Liver (tissue), 9 donors: ENCODE data around the gene TADA3. TPM values are rescaled to one million over a fixed set of nuclear protein-coding genes. Genes with fewer than 3 reads are reported as not detected.

Source experiments
- DNase-seq: peaks from one replicate; pipeline ENCODE4 v3.0.0-alpha.2; 2017; ENCODE audit warnings: low spot score
- H3K27ac ChIP-seq, 2 donors: one replicate each; pipeline ENCODE4 v1.7.0; 2013; ENCODE audit warnings: inconsistent platforms in 2 of 2, low read length in 2 of 2, control low read depth in 1 of 2, low read depth in 1 of 2, mild to moderate bottlenecking in 1 of 2
- H3K27me3 ChIP-seq, 4 donors: one replicate each; pipeline versions ENCODE4 v1.6.1 to v1.7.0; 2013; ENCODE audit warnings: low read length in 3 of 4, inconsistent platforms in 1 of 4, mild to moderate bottlenecking in 1 of 4, moderate library complexity in 1 of 4; ENCODE audit not compliant: control insufficient read depth in 4 of 4, insufficient read depth in 4 of 4
- H3K36me3 ChIP-seq, 4 donors: one replicate each; pipeline versions ENCODE4 v1.6.1 to v1.7.0; 2013; ENCODE audit warnings: low read length in 3 of 4, mild to moderate bottlenecking in 3 of 4, low read depth in 1 of 4, moderate library complexity in 1 of 4; ENCODE audit not compliant: control insufficient read depth in 4 of 4, insufficient read depth in 3 of 4
- H3K4me1 ChIP-seq, 4 donors: one replicate each; pipeline versions ENCODE4 v1.6.1 to v1.7.0; 2013; ENCODE audit warnings: low read length in 3 of 4, mild to moderate bottlenecking in 3 of 4, moderate library complexity in 1 of 4; ENCODE audit not compliant: control insufficient read depth in 4 of 4, insufficient read depth in 4 of 4
- H3K4me3 ChIP-seq, 3 donors: one replicate each; pipeline versions ENCODE4 v1.6.1 to v1.7.0; 2013; ENCODE audit warnings: low read length in 3 of 3, control low read depth in 1 of 3, low read depth in 1 of 3, mild to moderate bottlenecking in 1 of 3
- H3K9ac ChIP-seq, 2 donors: one replicate each; pipeline ENCODE4 v1.7.0; 2013; ENCODE audit warnings: low read length in 2 of 2, mild to moderate bottlenecking in 2 of 2, moderate library complexity in 2 of 2, control low read depth in 1 of 2, low read depth in 1 of 2
- H3K9me3 ChIP-seq, 4 donors: one replicate each; pipeline versions ENCODE4 v1.6.1 to v1.7.0; 2013; ENCODE audit warnings: low read length in 3 of 4; ENCODE audit not compliant: control insufficient read depth in 4 of 4
- ATF3 ChIP-seq: IDR thresholded peaks from 2 replicates; pipeline ENCODE4 v1.6.1; 2016; ENCODE audit warnings: antibody characterized with exemption
- CTCF ChIP-seq: fragments of 150-350 bp; IDR thresholded peaks from 2 replicates; pipeline ENCODE4 v1.5.1; 2017; ENCODE audit warnings: improper control_type of control experiment, low read depth, low read length; ENCODE audit not compliant: missing input control
- FOXA1 ChIP-seq: IDR thresholded peaks from 2 replicates; pipeline ENCODE4 v1.6.1; 2016; ENCODE audit warnings: antibody characterized with exemption
- FOXA2 ChIP-seq: IDR thresholded peaks from 2 replicates; pipeline ENCODE4 v1.6.1; 2016; ENCODE audit warnings: antibody characterized with exemption
- GABPA ChIP-seq, 2 donors: IDR thresholded peaks in 1 of 2; conservative IDR thresholded peaks in 1 of 2; 2 replicates each; pipeline ENCODE4 v1.6.1; 2016; ENCODE audit warnings: antibody characterized with exemption in 2 of 2, mild to moderate bottlenecking in 1 of 2, moderate library complexity in 1 of 2
- HNF4A ChIP-seq, 2 donors: conservative IDR thresholded peaks; 2 replicates each; pipeline ENCODE4 v1.6.1; 2016; ENCODE audit warnings: antibody characterized with exemption in 2 of 2, mild to moderate bottlenecking in 2 of 2
- HNF4G ChIP-seq: IDR thresholded peaks from 2 replicates; pipeline ENCODE4 v1.6.1; 2016; ENCODE audit warnings: antibody characterized with exemption
- JUND ChIP-seq, 2 donors: IDR thresholded peaks; 2 replicates each; pipeline ENCODE4 v1.6.1; 2016; ENCODE audit warnings: antibody characterized with exemption in 2 of 2
- MAX ChIP-seq: IDR thresholded peaks from 2 replicates; pipeline ENCODE4 v1.6.1; 2016; ENCODE audit warnings: antibody characterized with exemption
- NR2F2 ChIP-seq: IDR thresholded peaks from 2 replicates; pipeline ENCODE4 v1.6.1; 2016; ENCODE audit warnings: antibody characterized with exemption
- RAD21 ChIP-seq, 2 donors: IDR thresholded peaks; 2 replicates each; pipeline ENCODE4 v1.6.1; 2016; ENCODE audit warnings: antibody characterized with exemption in 2 of 2, mild to moderate bottlenecking in 2 of 2
- REST ChIP-seq: IDR thresholded peaks from 2 replicates; pipeline ENCODE4 v1.6.1; 2016; ENCODE audit warnings: antibody characterized with exemption, mild to moderate bottlenecking
- RXRA ChIP-seq, 2 donors: IDR thresholded peaks; 2 replicates each; pipeline ENCODE4 v1.6.1; 2017 to 2018; ENCODE audit warnings: antibody characterized with exemption in 2 of 2, mild to moderate bottlenecking in 1 of 2
- SP1 ChIP-seq: IDR thresholded peaks from 2 replicates; pipeline ENCODE4 v1.6.1; 2018; ENCODE audit warnings: antibody characterized with exemption, mild to moderate bottlenecking
- TAF1 ChIP-seq: conservative IDR thresholded peaks from 2 replicates; pipeline ENCODE4 v1.6.1; 2016; ENCODE audit warnings: antibody characterized with exemption, mild to moderate bottlenecking
- YY1 ChIP-seq: IDR thresholded peaks from 2 replicates; pipeline ENCODE4 v1.6.1; 2016; ENCODE audit warnings: antibody characterized with exemption, mild to moderate bottlenecking
- WGBS: extraction: QIAGEN DNeasy Blood & Tissue Kit; methylation state at CpG from one replicate; pipeline ENCODE4 v1.1.7; 2013; 5-methylcytosine and 5-hydroxymethylcytosine counted together
- polyA plus RNA-seq, 2 donors: library from polyadenylated mRNA; stranded (reverse) in 1 of 2; unstranded in 1 of 2; fragments of 200-250 nt in 1 of 2; fragments of >200 nt in 1 of 2; fragmentation: Nextera tagmentation in 1 of 2; extraction: Ambion mirVana in 1 of 2; gene quantifications; one replicate each; pipeline versions ENCODE4 v1.2.1 to v1.2.3, GENCODE V29; 2013 to 2015
- total RNA-seq, 2 donors: library from RNA; depleted of rRNA; stranded (reverse); fragments of >200 nt; gene quantifications; one replicate each; pipeline ENCODE4 v1.2.3, GENCODE V29; 2014
- TF ChIP-seq, protein P1 (sequence below): IDR thresholded peaks from 2 replicates; pipeline ENCODE4 v1.6.1; 2016; ENCODE audit warnings: antibody characterized with exemption
- donor health status: healthy.
- donor health status: healthy.
- donor health status: healthy.
- donor health status: healthy.
- donor health status: healthy.

TADA3 gene
- total and polyA plus RNA-seq, 4 donors: 16.2 to 27.8 (median 21.5) TPM

DNA sequence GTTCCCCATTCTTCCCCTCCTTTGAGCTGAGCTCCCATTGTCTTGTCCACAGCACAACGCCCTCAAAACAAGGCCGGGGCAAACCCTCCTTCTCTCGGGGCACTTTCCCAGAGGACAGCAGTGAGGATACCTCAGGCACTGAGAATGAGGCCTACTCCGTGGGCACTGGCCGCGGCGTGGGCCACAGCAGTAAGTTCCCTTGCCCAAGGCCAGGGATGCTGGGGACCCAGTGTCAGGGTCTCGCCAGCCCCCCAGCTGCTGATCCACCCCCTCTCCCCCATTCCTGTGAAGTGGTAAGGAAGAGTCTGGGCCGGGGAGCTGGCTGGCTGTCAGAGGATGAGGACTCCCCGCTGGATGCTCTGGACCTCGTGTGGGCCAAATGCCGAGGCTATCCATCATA, 46.8 kb downstream of the TADA3 start:
- Histone ChIP-seq H3K27me3 (no peaks in the 10 kb centered on the region), H3K36me3 (peaks cover 24 to 74% (median 60%) of the 10 kb centered on the region in 4 donors), H3K27ac (no peak overlapping the region), H3K4me3 (no peak overlapping the region), H3K4me1 (peaks cover 2 to 12% (median 9%) of the 10 kb centered on the region in 4 donors), H3K9me3 (no peaks in the 10 kb centered on the region), H3K9ac (no peak overlapping the region)
- 95% methylated on average over 12 of the region's 12 CpGs for WGBS
- no peak for DNase-seq
- no peak for TF ChIP-seq FOXA1
- TF ChIP-seq RXRA (IDR thresholded peaks at IDR 0.05): no peak
- TF ChIP-seq JUND (IDR thresholded peaks at IDR 0.05): no peak
- TF ChIP-seq HNF4A (conservative IDR thresholded peaks at IDR 0.05): no peak
- TF ChIP-seq RAD21 (IDR thresholded peaks at IDR 0.05): no peak
- TF ChIP-seq NR2F2: no peak
- no peak for TF ChIP-seq REST
- TF ChIP-seq TAF1: no peak

DNA sequence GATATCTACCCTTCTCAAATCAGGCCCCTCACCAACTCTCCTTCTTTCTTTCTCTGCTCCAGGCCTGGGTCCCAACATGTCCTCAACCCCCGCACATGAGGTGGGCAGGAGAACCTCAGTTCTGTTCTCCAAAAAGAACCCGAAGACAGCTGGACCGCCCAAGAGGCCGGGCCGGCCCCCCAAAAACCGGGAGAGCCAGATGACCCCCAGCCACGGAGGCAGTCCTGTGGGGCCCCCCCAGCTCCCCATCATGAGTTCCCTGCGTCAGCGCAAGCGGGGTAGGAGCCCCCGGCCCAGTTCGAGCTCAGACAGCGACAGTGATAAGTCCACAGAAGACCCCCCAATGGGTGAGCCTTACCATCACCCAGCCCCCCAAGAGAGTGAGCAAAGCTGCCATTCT, 48.1 kb downstream of the TADA3 start:
- Histone ChIP-seq H3K9ac (no peak overlapping the region), H3K4me1 (peaks cover 0 to 3% (median 2%) of the 10 kb centered on the region in 4 donors), H3K4me3 (no peak overlapping the region), H3K27me3 (no peaks in the 10 kb centered on the region), H3K9me3 (no peaks in the 10 kb centered on the region), H3K27ac (no peak overlapping the region), H3K36me3 (peaks cover 30 to 88% (median 74%) of the 10 kb centered on the region in 4 donors)
- DNase-seq: no peak
- TF ChIP-seq MAX (no peak), FOXA1 (no peak), ATF3 (no peak), JUND (IDR thresholded peaks at IDR 0.05) (no peak), CTCF (no peak), FOXA2 (no peak), TAF1 (no peak), HNF4A (conservative IDR thresholded peaks at IDR 0.05) (no peak), HNF4G (no peak), YY1 (no peak), RAD21 (IDR thresholded peaks at IDR 0.05) (no peak), REST (no peak), GABPA (IDR thresholded peaks at IDR 0.05 in 1 of 2, conservative IDR thresholded peaks at IDR 0.05 in 1 of 2) (no peak), NR2F2 (no peak), SP1 (no peak)
- TF ChIP-seq, protein P1, sequence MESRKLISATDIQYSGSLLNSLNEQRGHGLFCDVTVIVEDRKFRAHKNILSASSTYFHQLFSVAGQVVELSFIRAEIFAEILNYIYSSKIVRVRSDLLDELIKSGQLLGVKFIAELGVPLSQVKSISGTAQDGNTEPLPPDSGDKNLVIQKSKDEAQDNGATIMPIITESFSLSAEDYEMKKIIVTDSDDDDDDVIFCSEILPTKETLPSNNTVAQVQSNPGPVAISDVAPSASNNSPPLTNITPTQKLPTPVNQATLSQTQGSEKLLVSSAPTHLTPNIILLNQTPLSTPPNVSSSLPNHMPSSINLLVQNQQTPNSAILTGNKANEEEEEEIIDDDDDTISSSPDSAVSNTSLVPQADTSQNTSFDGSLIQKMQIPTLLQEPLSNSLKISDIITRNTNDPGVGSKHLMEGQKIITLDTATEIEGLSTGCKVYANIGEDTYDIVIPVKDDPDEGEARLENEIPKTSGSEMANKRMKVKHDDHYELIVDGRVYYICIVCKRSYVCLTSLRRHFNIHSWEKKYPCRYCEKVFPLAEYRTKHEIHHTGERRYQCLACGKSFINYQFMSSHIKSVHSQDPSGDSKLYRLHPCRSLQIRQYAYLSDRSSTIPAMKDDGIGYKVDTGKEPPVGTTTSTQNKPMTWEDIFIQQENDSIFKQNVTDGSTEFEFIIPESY: no peak
- 97% methylated on average over 13 of the region's 13 CpGs for WGBS
